Astrocyte (in vitro differentiated cells and primary cell): Measurements from ENCODE around the gene SACS. TPM values are rescaled to one million over a fixed set of nuclear protein-coding genes. Genes with fewer than 3 reads are reported as not detected.

Experiments
- DNase-seq: peaks from one replicate; pipeline ENCODE4 v3.0.0-alpha.2; 2010; ENCODE audit warnings: low read depth
- FAIRE-seq: peaks from 2 replicates; lab custom pipeline; 2011; peaks lifted over from hg19 to GRCh38; lab: Jason Lieb, UNC
- H2AFZ ChIP-seq: 2 replicates; pipeline ENCODE4 v1.6.0; 2012; ENCODE audit warnings: low read depth, low read length, inconsistent platforms
- H3K27ac ChIP-seq: 2 replicates; pipeline ENCODE4 v1.5.1; 2011; ENCODE audit warnings: low read depth, low read length, inconsistent platforms
- H3K27me3 ChIP-seq: 2 replicates; pipeline ENCODE4 v1.6.0; 2011; ENCODE audit warnings: low read length, inconsistent platforms; ENCODE audit not compliant: insufficient read depth
- H3K36me3 ChIP-seq: 2 replicates; pipeline ENCODE4 v1.5.1; 2011; ENCODE audit warnings: low read length, inconsistent platforms; ENCODE audit not compliant: insufficient read depth
- H3K4me1 ChIP-seq: 2 replicates; pipeline ENCODE4 v1.5.1; 2011; ENCODE audit warnings: low read length, inconsistent platforms; ENCODE audit not compliant: insufficient read depth
- H3K4me2 ChIP-seq: 2 replicates; pipeline ENCODE4 v1.6.0; 2012; ENCODE audit warnings: low read length, inconsistent platforms
- H3K4me3 ChIP-seq: 2 replicates; pipeline ENCODE4 v1.5.1; 2011; ENCODE audit warnings: low read depth, mild to moderate bottlenecking, low read length, inconsistent platforms; ENCODE audit not compliant: insufficient read depth
- H3K79me2 ChIP-seq: 2 replicates; pipeline ENCODE4 v1.6.0; 2012; ENCODE audit warnings: mild to moderate bottlenecking, low read length, inconsistent platforms; ENCODE audit not compliant: insufficient read depth
- H3K9ac ChIP-seq: 2 replicates; pipeline ENCODE4 v1.6.0; 2012; ENCODE audit warnings: mild to moderate bottlenecking, low read length, inconsistent platforms
- H3K9me3 ChIP-seq: 2 replicates; pipeline ENCODE4 v1.5.1; 2012; ENCODE audit warnings: low read depth, mild to moderate bottlenecking, low read length, inconsistent platforms; ENCODE audit not compliant: insufficient read depth
- H4K20me1 ChIP-seq: 2 replicates; pipeline ENCODE4 v1.6.0; 2012; ENCODE audit warnings: low read length, inconsistent platforms; ENCODE audit not compliant: insufficient read depth
- H3K27ac Mint-ChIP-seq: one replicate; pipeline ENCODE4 v1.8.0; 2021; ENCODE audit warnings: mild to moderate bottlenecking, mixed read lengths; ENCODE audit not compliant: unreplicated experiment
- H3K27me3 Mint-ChIP-seq: one replicate; pipeline ENCODE4 v1.8.0; 2021; ENCODE audit warnings: low read depth, mixed read lengths; ENCODE audit not compliant: unreplicated experiment
- H3K36me3 Mint-ChIP-seq: one replicate; pipeline ENCODE4 v1.8.0; 2021; ENCODE audit warnings: low read depth, mixed read lengths; ENCODE audit not compliant: unreplicated experiment
- H3K4me1 Mint-ChIP-seq: one replicate; pipeline ENCODE4 v1.8.0; 2021; ENCODE audit warnings: low read depth, mixed read lengths; ENCODE audit not compliant: unreplicated experiment
- H3K4me3 Mint-ChIP-seq: one replicate; pipeline ENCODE4 v1.8.0; 2021; ENCODE audit warnings: mild to moderate bottlenecking, moderate library complexity, mixed read lengths; ENCODE audit not compliant: unreplicated experiment
- H3K9me3 Mint-ChIP-seq: one replicate; pipeline ENCODE4 v1.8.0; 2021; ENCODE audit warnings: mild to moderate bottlenecking, mixed read lengths; ENCODE audit not compliant: unreplicated experiment
- EZH2 ChIP-seq: IDR thresholded peaks from 2 replicates; pipeline ENCODE4 v1.6.1; 2012; ENCODE audit warnings: mild to moderate bottlenecking, low read length, inconsistent platforms; ENCODE audit not compliant: insufficient read depth
- total RNA-seq: library from RNA; stranded (reverse); gene quantifications from 2 replicates; pipeline ENCODE4 v1.2.1, GENCODE V29; 2021
- TF ChIP-seq, protein P1 (sequence below): IDR thresholded peaks from 2 replicates; pipeline ENCODE4 v1.5.1; 2011; ENCODE audit warnings: low read depth, mild to moderate bottlenecking, inconsistent platforms, low read length, moderate library complexity; ENCODE audit not compliant: insufficient read depth

The SACS gene
- total RNA-seq, 1 donor from 2014 or later = 79.4 TPM

DNA sequence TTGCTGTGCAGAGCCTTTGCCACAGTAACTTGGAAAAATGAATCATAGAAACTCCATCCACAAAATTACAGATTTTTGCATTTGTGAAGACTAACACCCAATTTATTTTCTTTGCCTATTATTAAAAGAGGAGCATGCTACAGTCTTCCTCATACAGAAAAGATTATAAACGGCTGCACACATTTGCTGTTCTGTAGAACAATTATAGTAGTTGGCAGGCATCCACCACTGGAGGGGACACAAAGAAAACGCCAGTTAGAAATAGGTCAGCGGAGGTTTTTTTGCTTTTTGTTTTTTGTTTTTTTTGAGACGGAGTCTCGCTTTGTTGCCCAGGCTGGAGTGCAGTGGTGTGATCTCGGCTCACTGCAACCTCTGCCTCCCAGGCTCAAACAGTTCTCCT, 51.6 kb downstream of the SACS start:
- H3K9me3 Mint-ChIP-seq = no peaks in the 10 kb centered on the region
- no peak for DNase-seq
- Histone ChIP-seq H3K4me1 (peaks cover 58% of the 10 kb centered on the region), H3K4me3 (no peak overlapping the region), H3K79me2 (peaks cover 51% of the 10 kb centered on the region), H3K27me3 (no peaks in the 10 kb centered on the region), H3K4me2 (peak overlapping the region; percentile 64), H4K20me1 (no peaks in the 10 kb centered on the region), H2AFZ (no peak overlapping the region), H3K36me3 (no peaks in the 10 kb centered on the region), H3K9me3 (no peaks in the 10 kb centered on the region), H3K27ac (peak overlapping the region; percentile 39), H3K9ac (peak overlapping the region; percentile 46)
- H3K4me3 Mint-ChIP-seq = no peak overlapping the region
- TF ChIP-seq, protein P1, sequence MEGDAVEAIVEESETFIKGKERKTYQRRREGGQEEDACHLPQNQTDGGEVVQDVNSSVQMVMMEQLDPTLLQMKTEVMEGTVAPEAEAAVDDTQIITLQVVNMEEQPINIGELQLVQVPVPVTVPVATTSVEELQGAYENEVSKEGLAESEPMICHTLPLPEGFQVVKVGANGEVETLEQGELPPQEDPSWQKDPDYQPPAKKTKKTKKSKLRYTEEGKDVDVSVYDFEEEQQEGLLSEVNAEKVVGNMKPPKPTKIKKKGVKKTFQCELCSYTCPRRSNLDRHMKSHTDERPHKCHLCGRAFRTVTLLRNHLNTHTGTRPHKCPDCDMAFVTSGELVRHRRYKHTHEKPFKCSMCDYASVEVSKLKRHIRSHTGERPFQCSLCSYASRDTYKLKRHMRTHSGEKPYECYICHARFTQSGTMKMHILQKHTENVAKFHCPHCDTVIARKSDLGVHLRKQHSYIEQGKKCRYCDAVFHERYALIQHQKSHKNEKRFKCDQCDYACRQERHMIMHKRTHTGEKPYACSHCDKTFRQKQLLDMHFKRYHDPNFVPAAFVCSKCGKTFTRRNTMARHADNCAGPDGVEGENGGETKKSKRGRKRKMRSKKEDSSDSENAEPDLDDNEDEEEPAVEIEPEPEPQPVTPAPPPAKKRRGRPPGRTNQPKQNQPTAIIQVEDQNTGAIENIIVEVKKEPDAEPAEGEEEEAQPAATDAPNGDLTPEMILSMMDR = no peak
- no peak for TF ChIP-seq EZH2
- peaks cover 32% of the 10 kb centered on the region for H3K4me1 Mint-ChIP-seq
- no peaks in the 10 kb centered on the region for H3K36me3 Mint-ChIP-seq
- no peaks in the 10 kb centered on the region for H3K27me3 Mint-ChIP-seq
- H3K27ac Mint-ChIP-seq = no peak overlapping the region
- no peak for FAIRE-seq

DNA sequence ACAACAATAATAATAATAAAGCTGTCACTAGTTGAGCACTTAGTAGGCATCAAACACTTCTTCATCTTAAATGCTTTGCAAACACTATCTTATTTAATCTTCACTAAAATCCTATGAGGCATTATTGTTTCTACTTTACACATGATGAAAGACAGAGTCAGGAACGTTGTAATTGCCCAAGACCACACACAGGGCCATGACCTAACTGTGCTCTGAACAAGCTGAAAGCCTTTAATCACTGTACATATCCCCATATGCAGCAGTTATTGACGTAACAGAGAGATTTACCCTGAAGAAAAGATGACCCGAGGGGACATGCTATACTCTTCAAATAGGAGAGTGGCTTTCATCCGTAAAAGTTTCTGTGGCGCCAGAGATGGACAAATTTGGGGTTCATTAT, 53.0 kb downstream of the SACS start:
- H3K36me3 Mint-ChIP-seq = peaks cover 2% of the 10 kb centered on the region
- H3K9me3 ChIP-seq = no peaks in the 10 kb centered on the region
- H3K27me3 Mint-ChIP-seq = no peaks in the 10 kb centered on the region
- H3K27ac Mint-ChIP-seq = no peak overlapping the region
- no peaks in the 10 kb centered on the region for H4K20me1 ChIP-seq
- no peak overlapping the region for H3K9ac ChIP-seq
- FAIRE-seq = no peak
- no peak overlapping the region for H2AFZ ChIP-seq
- H3K4me1 ChIP-seq = peaks cover 67% of the 10 kb centered on the region
- TF ChIP-seq EZH2 = no peak
- TF ChIP-seq, protein P1 = no peak
- H3K4me1 Mint-ChIP-seq = peaks cover 34% of the 10 kb centered on the region
- no peaks in the 10 kb centered on the region for H3K27me3 ChIP-seq
- no peaks in the 10 kb centered on the region for H3K36me3 ChIP-seq
- H3K4me3 Mint-ChIP-seq = no peak overlapping the region
- DNase-seq = no peak
- H3K79me2 ChIP-seq = peaks cover 48% of the 10 kb centered on the region
- H3K4me3 ChIP-seq = no peak overlapping the region
- no peaks in the 10 kb centered on the region for H3K9me3 Mint-ChIP-seq
- no peak overlapping the region for H3K27ac ChIP-seq
- no peak overlapping the region for H3K4me2 ChIP-seq

GRCh38 chr13:23377983-23378632, 55.4 kb downstream of the SACS start:
- H3K4me2 ChIP-seq = peak overlapping the region; percentile 77
- no peaks in the 10 kb centered on the region for H3K9me3 Mint-ChIP-seq
- H3K9ac ChIP-seq = peak overlapping the region; percentile 82
- H3K27ac ChIP-seq = peak overlapping the region; percentile 98
- peaks cover 63% of the 10 kb centered on the region for H3K4me1 ChIP-seq
- H3K9me3 ChIP-seq = no peaks in the 10 kb centered on the region
- TF ChIP-seq EZH2 = no peak
- TF ChIP-seq, protein P1 = no peak
- no peaks in the 10 kb centered on the region for H3K27me3 ChIP-seq
- H3K79me2 ChIP-seq = peaks cover 54% of the 10 kb centered on the region
- no peaks in the 10 kb centered on the region for H3K36me3 ChIP-seq
- H4K20me1 ChIP-seq = peaks cover 12% of the 10 kb centered on the region
- H3K4me3 ChIP-seq = no peak overlapping the region
- H3K4me3 Mint-ChIP-seq = peak overlapping the region; percentile 18
- H3K36me3 Mint-ChIP-seq = peaks cover 2% of the 10 kb centered on the region
- H3K27me3 Mint-ChIP-seq = no peaks in the 10 kb centered on the region
- no peak overlapping the region for H2AFZ ChIP-seq
- DNase-seq = peak; percentile 99
- H3K27ac Mint-ChIP-seq = peak overlapping the region; percentile 97
- H3K4me1 Mint-ChIP-seq = peaks cover 25% of the 10 kb centered on the region
- peak; percentile 97 for FAIRE-seq
